GM06990 (cell line): ENCODE measurements around the gene TMEM167A.

Source experiments
- DNase-seq: peaks from one replicate; pipeline ENCODE4 v3.0.0-alpha.2; 2011; ENCODE audit not compliant: insufficient read length; ENCODE audit errors: extremely low read depth
- H3K27me3 ChIP-seq: replicated peaks from 2 replicates; pipeline ENCODE4 v1.6.0; 2011; ENCODE audit warnings: low read length; ENCODE audit not compliant: control insufficient read depth, insufficient read depth
- H3K36me3 ChIP-seq: 2 replicates; pipeline ENCODE4 v1.5.1; 2011; ENCODE audit warnings: low read length; ENCODE audit not compliant: control insufficient read depth, insufficient read depth
- H3K4me3 ChIP-seq: replicated peaks from 2 replicates; pipeline ENCODE4 v1.5.1; 2011; ENCODE audit warnings: low read depth, mild to moderate bottlenecking, control low read depth, low read length
- TF ChIP-seq, protein P1 (sequence below): IDR thresholded peaks from 2 replicates; pipeline ENCODE4 v1.5.1; 2011; ENCODE audit warnings: low read length, control low read depth, mild to moderate bottlenecking, inconsistent platforms; ENCODE audit not compliant: insufficient read depth, poor library complexity, severe bottlenecking

The TMEM167A gene

DNA sequence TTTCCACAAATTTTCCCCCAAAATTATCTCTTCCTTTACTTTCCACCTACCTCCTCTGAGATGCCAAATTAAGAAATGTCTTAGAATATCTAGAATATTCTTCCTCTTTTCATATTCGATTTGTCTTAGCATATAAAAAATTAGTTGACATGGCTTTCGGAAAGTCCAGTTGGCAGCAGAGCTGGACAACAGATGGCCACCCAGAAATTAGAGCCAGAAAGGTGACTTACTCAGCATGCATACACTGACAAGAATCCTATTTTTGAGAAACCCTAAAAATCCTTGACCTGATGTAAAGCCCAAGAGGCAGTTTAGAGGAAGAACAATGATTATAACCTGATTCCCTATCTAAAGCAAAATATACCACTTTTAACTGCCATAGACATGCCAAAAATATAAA lies 22.0 kb downstream of the TMEM167A start:
- Histone ChIP-seq H3K27me3 (no peaks in the 10 kb centered on the region), H3K4me3 (no peak overlapping the region), H3K36me3 (no peaks in the 10 kb centered on the region)
- TF ChIP-seq, protein P1, sequence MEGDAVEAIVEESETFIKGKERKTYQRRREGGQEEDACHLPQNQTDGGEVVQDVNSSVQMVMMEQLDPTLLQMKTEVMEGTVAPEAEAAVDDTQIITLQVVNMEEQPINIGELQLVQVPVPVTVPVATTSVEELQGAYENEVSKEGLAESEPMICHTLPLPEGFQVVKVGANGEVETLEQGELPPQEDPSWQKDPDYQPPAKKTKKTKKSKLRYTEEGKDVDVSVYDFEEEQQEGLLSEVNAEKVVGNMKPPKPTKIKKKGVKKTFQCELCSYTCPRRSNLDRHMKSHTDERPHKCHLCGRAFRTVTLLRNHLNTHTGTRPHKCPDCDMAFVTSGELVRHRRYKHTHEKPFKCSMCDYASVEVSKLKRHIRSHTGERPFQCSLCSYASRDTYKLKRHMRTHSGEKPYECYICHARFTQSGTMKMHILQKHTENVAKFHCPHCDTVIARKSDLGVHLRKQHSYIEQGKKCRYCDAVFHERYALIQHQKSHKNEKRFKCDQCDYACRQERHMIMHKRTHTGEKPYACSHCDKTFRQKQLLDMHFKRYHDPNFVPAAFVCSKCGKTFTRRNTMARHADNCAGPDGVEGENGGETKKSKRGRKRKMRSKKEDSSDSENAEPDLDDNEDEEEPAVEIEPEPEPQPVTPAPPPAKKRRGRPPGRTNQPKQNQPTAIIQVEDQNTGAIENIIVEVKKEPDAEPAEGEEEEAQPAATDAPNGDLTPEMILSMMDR: no peak
- DNase-seq: no peak

DNA sequence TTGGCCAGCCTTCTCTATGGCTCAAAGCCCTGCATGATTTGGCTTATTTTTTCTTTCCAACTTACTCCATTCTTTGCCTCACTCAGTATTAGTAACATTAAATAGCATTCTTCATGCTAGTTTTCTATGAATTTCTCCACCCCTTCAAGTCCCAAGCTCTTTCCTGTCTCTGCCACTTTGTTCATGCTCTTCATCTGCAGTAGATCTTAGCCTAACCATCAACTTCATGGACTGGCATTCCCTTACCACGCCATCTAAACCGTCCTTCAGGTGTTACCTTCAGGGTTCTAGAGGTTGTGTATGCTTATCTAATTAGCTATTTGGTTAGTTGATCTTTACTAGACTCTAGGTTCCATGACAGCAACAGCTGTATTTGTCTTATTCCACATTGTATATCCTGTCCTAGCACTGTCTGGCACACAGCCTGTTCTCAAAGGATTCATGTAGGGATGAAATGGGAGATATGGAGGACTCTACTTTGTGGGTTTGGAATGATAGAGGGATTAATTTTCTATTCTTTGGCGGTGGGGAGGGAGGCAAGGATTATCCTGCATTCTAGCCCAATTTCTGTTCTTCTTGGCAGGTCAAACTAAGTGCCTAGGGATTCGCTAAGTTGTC lies 26.4 kb downstream of the TMEM167A start:
- Histone ChIP-seq H3K27me3 (no peaks in the 10 kb centered on the region), H3K36me3 (no peaks in the 10 kb centered on the region), H3K4me3 (no peak overlapping the region)
- DNase-seq: no peak
- TF ChIP-seq, protein P1: no peak

DNA sequence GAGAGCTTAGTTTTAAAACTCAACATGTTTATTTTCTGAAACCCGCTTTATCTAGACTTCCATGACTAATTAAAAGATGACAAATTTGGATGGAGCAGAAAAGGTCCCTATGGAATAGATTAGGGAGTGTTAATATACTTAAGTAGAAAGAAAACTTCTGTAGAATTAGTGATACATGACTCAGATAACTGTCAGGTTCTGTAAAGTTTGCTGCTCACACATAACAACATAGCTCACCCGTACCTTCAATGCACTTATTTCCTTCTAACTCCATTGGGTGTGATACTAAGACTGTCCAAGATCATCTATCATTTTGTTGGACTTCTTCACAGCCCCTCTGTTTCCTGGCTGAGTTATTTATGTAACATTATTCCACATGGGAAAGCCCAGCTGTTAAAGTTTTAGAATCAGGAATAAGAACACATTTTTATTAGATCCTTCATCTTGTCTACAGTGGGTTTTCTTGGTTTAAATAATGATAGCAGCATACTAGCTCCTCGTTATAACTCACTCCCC lies 27.8 kb downstream of the TMEM167A start:
- Histone ChIP-seq H3K27me3 (no peaks in the 10 kb centered on the region), H3K4me3 (no peak overlapping the region), H3K36me3 (no peaks in the 10 kb centered on the region)
- DNase-seq: no peak
- TF ChIP-seq, protein P1: no peak

DNA sequence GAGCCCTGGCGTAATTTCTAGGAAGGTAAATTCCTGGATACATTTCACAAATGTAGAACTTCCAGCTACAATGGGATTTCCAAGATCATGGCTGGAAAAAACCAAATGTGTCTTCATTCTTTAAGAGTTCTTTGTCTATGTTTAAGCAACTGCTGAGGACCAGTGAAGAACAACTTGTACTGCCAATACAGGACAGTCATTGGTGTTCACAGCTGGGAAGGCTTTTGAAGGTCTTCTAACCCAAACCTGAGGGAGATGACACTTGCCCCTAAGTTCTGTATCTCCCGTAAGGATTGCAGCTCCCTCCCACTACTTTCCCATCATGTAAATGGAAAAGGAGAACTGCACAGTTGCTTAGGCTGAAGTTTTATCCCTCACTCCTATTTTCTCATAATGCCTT lies 28.4 kb downstream of the TMEM167A start:
- DNase-seq: no peak
- Histone ChIP-seq H3K4me3 (no peak overlapping the region), H3K27me3 (no peaks in the 10 kb centered on the region), H3K36me3 (no peaks in the 10 kb centered on the region)
- TF ChIP-seq, protein P1: no peak

DNA sequence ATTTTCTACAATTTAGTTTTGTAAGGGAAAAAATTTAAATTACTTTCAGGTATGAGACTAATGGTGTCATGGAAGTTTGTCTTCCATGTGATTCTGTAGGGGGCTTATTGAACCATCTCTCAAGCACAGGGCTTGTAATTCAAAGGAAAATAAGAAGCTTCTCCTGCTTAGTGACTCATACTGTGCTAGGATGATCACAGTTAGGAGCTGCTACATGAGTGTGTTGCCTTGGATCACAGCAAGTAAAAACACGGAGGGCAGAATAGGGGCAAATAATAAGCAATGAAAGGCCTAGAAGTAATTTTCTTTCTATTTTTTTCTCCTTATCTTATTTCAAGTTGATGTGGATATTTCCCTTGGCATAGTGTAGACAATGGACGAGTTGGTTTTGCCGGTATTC lies 28.9 kb downstream of the TMEM167A start:
- Histone ChIP-seq H3K36me3 (no peaks in the 10 kb centered on the region), H3K27me3 (no peaks in the 10 kb centered on the region), H3K4me3 (no peak overlapping the region)
- TF ChIP-seq, protein P1: no peak
- DNase-seq: no peak

DNA sequence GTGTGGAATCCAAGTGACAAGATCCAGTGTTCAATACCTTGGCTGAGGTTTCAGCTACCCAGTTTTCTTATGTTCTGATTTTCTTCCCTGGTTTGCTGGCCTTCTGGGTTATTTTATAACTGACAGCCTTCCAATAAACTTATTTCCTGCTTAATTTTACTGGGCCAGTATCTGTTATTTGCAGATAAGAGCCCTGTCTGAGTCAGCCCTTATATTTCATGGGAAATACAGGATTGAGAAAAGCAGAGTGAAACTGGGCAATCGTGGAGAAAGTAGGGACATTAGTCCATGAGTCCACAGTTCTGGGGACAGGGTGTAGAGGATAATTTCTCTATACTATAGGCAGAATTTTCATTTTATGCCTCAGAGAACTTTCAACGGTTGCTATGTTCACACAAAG lies 32.3 kb downstream of the TMEM167A start:
- no peak for DNase-seq
- no peak overlapping the region for H3K4me3 ChIP-seq
- TF ChIP-seq, protein P1: no peak
- H3K27me3 ChIP-seq: no peaks in the 10 kb centered on the region
- H3K36me3 ChIP-seq: no peaks in the 10 kb centered on the region
